HG03571 (cell line): ENCODE data around the gene OSBPL1A.

Experiments used
- ATAC-seq: cut with Tn5 transposase; IDR thresholded peaks from one replicate; pipeline ENCODE4 v1.9.1; 2021; ENCODE audit not compliant: unreplicated experiment

OSBPL1A gene

DNA sequence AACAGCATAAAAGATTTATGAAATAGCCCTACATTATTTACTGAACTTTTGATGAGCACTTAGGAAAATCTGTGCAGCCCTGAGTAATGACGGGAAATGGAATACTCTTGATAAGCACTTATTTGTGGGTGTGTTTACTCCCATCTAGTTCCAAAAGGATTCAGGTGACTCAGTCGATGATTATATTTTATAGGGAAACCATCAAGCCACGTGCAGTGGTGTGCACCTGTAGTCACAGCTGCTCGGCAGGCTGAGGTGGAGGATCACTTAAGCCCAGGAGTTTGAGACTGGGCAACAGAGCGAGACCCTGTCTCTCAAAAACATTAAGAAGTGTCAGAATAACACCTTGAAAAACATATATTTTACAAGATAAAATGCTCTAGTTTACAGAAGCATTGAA lies 166.9 kb downstream of the OSBPL1A start:
- no peak for ATAC-seq

DNA sequence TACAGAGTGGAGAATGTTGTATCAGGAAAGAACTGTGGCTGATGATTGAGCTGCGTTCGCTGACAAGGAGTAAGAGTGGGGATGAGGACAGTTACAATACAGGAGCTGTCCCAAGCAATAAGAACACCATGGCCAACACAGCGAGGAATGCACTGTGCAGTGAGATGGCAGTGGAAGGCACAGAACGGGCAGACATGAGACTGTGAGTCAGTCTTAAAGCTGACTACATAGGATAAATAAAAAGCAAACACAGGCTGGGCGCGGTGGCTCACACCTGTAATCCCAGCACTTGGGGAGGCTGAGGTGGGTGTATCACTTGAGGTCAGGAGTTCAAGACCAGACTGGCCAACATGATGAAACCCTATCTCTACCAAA lies 169.0 kb downstream of the OSBPL1A start:
- ATAC-seq, result no peak

DNA sequence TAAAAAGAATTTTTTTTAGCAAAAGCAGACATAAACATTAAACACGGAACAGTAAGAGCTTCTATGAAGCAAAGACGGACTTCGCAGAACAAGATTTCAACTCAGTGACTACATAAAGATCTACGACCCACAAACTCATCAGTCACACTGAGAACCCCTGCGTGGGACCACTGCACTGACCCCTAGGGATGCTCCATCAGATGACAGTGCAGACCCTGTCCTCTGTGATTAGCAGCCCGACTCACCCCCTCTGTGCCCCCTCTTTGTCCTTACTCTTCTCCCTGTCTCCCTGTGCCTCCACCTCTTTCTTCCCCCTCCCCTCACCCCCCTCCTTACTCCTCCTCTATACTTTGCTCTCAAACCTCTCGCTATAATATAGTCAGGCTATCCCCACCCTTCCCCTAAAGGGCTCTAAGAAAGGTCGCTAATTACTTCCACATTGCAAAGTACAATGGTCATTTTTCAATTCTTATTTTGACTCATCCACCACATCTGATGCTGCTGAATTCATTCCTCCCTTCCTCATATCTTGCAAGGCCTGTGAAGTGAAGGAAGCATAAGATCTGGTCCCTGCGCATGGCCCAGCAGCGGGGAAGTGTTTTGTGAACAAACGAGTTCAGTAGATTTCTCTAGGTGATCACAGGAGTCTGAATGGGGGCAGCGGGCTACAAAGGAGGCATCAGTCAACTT lies 169.5 kb downstream of the OSBPL1A start:
- no peak for ATAC-seq

DNA sequence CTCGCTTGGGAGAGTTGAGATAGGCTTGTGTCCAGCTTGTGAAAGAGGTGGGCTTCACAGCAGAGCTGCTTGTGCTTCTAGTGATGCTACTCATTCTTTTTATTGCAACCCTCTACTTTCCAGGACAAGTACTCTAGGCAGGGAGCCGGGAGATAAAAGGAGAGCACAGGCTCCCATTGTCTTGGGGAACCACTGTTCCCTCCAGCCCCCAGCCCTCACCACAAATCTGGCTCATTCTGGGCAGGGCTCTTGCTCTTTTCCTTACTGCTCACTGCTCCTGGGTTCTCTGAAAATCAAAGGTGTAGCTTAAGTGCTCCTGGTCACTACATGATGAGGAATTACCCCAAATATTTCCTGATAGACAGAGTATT lies 177.3 kb downstream of the OSBPL1A start:
- no peak for ATAC-seq

DNA sequence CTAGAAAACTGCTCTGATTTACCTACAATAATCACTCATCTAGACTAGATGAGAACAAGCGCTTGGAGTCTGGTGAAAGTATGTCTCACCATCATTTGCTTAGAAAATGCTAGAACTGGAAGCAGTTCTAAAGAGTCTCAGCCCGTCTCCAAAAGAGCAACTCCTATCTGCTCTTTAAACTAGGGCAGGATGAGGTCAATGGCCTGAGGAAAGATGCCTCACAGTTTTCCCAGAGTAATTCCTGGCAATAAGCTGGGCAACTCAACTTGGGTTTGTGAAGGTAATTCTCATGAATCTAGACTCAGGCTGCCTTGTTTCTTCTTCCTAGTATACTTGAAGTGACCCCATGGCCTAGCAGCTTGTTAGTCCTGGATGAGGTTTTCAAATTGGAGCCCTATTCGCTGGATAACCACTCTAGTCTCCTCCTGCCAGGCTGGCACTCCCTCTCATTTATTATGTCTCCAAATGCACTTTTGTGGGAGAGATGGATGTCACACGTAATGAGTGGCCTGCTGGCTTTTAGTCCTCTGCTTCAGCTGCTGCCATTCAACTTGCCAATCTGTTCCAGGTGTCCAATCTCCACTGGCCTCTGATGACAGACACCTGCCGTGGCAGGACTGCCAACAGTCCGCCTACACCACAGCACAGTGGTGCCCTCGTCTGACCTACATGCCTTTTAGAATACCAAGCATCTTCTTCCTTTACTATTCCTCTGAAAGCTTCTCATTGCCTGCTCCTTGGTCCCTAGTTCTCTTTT lies 177.9 kb downstream of the OSBPL1A start:
- no peak for ATAC-seq

DNA sequence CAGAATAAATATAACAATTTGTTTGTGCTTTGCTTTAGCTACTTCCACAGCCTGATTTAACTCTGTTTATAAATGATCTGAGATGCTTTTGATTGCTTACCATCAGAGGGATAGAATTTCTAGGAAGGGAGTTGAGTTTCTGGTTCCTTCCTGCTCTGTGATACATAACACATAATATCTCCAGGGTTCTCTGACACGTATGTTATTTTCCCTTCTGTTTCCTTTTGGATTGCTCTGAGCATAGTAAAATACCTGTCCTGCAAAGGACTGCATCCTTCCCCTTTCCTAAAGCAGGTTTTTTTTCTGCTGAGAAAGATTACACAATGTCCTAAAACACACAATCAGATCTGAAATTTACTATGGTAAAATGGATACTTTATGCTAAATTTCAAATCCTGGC lies 182.7 kb downstream of the OSBPL1A start:
- no peak for ATAC-seq

DNA sequence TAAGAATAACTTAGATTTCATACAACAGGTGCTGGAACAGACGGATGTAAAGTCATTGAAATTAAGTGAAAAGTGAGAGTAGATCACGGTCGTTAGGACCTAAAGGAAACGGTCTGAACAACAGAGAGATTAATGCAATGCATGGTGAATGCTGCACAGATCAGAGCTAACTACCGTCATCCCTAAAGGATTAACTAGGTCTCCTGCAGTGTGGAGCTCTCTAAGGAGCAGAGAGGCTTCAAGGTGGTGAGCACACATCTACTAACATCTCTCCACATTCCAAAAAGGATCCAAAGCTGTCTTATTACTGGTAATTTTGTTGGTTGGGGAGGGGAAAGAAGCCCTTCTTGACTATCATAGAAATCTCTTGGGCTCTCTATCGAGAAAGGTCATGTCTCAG lies 183.5 kb downstream of the OSBPL1A start:
- no peak for ATAC-seq

DNA sequence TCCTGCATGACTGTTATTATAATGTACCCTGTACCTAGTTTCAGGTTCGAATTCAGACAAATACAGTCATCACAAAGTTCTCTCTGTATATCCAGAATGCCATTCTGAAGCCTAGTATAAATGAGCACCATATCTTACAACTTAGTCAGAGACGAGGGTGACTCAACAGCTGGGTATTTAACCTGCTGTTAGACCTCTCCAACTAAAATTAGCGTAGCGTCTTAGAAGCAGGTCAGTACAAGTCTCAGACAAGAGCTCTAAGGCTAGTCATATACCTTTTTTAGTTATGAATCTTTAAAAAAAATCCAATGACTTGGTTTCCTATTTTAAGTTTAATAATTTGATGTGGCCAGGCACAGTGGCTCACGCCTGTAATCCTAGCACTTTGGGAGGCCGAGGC lies 184.7 kb downstream of the OSBPL1A start:
- no peak for ATAC-seq

DNA sequence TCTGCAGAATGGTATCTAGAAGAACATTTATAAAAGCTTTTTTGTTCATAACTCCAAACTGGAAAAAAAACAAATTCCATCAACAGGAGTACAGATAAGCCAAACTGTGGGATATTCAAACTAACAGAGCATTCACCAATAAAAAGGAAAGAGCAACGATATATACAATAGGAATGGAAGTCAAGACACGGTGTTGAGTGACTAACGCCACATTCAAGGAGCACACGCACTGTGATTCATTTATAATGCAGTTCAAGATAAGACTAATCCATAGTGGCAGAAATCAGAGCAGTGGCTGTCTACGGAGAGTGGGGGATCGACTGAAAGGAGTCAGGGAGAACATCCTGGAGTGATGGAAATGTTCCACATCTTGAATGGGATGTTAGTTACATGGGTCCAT lies 188.1 kb downstream of the OSBPL1A start:
- no peak for ATAC-seq

DNA sequence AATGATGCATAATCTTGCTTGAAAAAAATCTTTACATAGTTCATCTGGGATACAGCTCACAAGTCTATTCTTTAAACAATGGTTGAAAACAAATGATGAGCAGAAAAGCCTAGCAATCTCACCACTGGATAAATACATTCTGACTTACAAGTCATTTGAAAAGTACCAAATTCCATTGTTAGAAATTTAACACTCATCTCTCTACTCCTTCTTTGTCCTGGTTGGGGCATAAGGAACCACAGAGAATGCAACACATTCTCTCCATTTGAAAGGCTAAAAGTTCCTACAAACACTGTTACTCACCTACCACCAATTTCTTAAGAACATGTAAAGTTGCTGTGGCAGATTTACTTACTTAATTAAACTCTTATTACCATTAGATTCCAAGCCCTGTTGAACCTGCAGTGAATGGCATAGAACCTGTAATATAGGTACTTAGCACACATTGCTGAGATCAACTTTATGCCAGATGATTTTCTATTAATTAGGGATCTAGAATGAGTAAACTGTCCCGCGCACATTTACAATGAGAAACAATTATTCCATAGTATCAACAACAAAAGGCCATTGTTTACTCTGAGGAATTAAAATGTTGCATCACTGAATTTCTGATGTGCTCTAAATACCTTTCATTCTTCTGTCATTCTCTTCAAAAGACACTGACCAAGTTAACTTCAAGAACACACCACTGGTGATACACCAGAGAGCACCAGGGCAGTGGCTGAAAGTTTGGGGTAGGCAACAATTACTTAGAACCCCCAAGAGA lies 189.2 kb downstream of the OSBPL1A start:
- no peak for ATAC-seq

DNA sequence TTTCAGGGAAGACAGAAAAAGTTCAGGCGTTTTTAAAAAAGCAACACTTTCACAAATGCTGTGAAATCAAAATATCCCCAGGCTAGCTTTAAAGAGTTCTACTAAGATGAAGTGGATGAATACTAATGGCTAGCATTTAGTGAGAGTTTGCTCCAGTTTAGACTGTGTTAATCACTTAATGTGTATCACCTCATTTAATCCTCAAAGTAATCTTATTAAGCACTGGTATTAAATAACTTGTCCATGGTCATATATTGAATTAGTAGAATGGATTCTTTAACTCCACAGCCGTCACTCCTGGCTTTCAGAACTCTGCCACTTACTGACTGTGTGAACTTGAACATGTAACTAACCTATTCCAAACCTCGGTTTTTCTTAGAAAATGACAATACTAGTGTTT lies 192.7 kb downstream of the OSBPL1A start:
- ATAC-seq, result no peak

DNA sequence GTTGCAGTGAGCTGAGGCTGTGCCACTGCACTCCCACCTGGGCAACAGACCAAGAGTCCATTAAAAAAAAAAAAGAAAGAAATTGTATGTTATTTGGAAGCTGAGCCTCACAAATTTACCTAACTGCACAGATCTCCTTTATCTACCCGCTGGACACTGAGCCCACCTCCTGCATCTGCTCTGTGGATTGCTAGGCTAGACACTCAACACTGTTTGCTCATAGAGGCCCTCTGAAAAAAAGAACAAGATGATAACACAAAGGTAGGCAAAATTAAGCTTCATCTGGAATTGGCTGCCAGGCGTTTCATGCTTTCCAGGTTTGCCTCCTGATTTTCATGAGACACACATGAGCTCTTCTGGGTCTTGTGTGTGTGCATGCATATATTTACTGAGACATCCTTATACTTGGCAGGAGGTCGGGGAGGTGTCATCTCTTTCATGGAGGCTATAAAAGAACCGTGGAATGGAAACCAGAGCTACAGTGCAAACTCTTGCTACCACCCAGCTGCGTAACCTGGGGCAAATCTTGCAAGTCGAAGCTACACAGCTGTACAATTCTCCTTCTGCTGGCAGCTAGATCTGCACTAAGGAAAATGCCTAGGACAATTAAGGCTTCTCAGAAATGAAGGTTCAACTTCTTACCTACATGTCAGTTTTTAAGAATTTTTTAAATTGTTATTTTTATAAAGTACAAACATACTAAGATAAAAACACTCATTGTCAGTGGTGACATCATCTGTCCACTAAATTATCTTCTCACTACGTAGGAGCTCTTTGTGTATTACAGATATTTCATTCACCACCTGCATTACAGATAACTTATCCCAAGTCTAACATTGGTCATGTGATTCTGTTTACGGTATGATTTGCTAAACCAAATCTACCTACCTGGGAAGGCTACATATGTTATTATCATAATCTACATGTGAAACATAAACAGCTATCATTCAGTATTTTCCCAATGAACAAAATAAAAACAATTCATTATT lies 195.6 kb downstream of the OSBPL1A start:
- ATAC-seq, result no peak

DNA sequence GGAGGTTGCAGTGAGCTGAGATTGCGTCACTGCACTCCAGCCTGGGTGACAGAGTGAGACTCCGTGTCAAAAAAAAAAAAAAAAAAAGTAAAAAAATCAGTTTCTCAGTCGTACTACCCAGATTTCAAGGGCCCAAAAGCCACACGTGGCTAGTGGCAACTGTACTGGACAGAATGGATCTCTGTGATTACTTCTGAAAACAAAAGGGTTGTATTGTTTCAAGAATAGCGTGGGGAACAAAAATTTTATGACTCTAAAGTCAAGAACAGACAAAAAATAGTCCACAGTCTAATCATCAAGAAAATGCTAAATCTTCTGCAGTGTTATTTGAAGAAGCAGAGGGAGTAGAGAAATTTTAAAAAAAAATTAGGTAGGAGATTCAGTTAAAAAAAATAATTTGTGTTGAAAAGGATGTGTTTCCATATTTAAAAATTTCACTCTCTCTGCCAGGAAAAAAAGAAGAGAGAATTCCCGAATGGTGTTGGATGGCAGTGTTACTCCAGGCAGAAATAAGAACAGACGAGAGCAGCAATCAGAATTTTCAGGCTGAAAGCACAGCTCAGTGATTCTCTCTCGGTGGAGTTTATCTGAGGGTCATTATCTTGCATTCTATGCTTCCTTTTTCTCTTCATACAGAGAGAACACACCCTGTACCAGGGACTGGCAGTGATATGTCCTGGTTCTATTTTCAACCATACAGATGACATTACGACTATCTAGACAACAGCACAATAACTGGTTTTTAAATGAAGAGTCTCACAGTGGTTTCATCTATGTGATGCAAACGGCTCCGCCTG lies 196.9 kb downstream of the OSBPL1A start:
- no peak for ATAC-seq

DNA sequence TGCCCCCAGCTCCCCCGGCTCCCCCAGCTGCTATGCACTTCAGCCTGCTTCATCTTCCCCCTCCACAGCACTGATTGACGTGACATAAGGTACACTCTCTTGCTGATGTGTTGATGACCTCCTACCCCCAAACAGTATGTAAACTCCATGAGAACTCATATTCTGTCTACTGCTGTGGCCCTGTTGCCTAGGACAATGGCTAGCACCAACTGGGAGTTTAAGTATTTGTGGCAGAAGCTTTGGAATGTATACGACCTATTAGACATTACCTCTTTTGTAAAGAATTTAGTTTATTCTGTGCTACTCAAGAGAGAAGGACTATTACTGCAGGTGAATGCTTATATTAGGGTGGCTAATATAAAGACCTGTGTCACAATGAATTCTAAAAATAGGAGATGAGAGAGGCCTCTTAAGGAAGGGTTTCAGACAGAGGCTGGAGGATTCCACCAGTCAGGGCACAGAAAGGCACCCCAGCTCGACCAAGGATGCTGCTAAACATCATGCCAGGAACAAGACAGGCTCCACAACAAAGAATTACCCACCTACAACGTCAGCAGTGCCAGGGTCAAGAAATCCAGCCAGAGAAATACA lies 198.2 kb downstream of the OSBPL1A start:
- ATAC-seq, result no peak

DNA sequence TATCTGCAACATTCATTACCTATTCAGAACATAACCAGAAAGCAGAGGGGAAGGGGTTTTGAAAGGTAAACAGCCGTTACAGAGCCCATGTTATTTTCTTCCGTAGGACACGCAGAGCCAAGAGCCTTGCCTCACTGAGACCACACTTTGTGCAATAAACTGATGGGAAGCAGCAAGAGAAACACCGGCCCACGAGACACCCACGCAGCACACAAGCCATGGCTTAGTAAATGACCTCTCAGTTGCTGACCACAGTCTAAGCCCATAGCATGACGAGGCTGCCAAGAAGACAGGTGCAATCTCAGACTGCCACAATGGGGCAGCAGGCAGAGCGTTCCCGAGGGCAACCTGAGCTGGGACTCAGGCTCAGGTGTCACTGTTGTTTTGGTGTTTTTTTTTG lies 199.2 kb downstream of the OSBPL1A start:
- no peak for ATAC-seq

DNA sequence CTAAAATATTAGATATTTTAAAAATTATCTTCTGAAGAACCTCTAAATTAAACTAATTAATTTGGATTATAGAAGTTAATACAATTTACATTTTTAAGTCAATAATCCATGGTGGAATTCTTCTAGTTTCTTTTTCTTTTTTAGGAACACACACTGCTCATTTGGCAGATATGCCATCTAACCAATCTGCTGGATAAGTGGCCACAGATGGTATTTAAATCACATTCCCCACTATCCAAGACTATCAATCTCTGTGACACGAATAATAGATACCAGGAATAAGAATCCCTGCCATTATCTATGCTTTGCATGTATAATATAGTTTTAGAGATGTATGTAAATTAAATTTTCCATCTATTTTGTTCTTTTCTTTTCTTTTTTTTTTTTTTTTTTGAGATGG lies 200.2 kb downstream of the OSBPL1A start:
- ATAC-seq, result no peak

DNA sequence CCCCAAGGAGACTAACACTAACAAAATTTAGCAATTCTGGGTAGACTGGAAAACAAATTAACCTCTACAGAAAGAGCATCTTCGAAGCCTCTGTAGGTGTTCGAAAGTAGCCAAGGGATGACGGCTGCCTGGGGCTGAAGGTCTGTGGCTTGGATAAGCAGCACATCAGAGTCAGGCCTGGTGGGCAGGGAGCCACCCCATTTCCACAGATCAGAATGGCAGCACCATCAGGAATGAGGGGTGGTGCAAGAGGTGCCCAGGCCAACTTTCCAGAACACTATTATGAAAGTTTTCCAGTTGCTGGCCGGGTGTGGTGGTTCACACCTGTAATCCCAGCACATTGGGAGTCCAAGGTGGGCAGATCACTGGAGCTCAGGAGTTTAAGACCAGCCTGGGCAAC lies 200.9 kb downstream of the OSBPL1A start:
- no peak for ATAC-seq

DNA sequence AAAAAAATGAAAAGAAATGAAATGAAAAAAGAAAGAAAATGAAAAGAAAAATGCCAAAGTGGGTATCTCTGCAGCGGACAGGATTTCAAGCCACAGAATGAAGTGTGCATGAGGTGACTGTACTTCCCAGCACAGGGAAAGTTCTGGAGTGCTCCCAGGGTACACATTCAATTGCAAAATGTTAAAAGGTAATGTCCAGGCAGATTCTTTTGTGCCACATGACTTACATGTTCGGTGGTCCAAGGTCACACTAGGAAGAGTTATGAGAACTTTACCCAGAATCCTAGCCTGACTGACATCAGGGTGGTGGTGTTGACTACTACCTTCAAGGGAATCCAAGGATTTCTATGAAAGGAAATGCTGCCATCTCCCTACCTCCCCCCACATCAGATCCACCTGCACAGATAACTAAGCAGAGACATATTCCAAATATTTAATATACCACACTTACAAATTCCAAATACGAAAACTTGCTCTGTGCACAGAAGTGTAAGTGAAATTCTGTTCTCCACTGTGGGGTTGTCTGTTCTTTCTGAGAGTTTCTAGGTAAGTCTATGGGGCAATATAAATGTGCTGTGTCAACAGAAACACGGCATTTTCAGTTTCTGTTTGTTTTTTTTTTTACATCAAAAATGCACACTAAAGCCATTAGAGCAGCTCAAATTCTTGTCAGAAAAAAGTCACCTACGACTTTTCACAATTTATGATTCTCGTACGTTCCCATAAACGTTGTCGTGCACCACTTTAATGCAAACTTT lies 202.1 kb downstream of the OSBPL1A start:
- no peak for ATAC-seq

DNA sequence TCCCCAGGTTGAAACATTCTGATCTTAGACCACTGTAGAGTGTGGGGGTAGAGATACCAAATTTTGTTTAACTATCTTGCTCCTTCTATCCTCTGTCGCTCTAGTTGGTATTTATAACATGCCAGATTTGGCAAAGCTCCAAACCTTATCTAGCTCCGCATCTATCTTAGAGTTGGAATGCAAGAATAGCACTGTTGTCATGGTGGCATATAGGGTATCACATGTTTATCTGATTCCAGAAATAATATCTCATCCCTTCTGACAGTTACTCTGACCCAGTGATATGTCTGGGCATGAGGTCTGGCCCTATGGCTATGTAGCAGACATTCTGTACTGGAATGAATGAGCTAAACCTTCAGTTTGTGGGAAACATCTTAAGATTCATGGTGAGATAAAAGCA lies 207.0 kb downstream of the OSBPL1A start:
- no peak for ATAC-seq
